HL-60/S4 treated with retinoic acid at 250 ng/mL for 4 days and 3 days (cell line): Measurements from ENCODE around the gene MRPL46.
"Not testable (repeated sequence)": the region's sequence is repeated elsewhere in the genome, so short reads cannot be mapped to it uniquely, and the experiment has no call there.

Source experiments
- in situ Hi-C: fragments of 300-500 bp; cut with MboI; formaldehyde crosslinking; loops from 2 replicates; pipeline ENCODE4 v1.7.0; 2022; ENCODE audit warnings: low sequenced_read_pairs

The MRPL46 gene

GRCh38 chr15:88479169-88479568 is 12.0 kb upstream of the MRPL46 start:
- in situ Hi-C loops: loop anchor here (10.0 kb wide), 1 partner anchor 146 kb away; the partner anchor contains the start of gene AEN

GRCh38 chr15:88477904-88478303 is 10.7 kb upstream of the MRPL46 start:
- in situ Hi-C loops: loop anchor here (10.0 kb wide), 1 partner anchor 147 kb away; the partner anchor contains the start of gene AEN

GRCh38 chr15:88477126-88477525 is 9.9 kb upstream of the MRPL46 start:
- in situ Hi-C loops: loop anchor here (10.0 kb wide), 1 partner anchor 148 kb away; the partner anchor contains the start of gene AEN

- in situ Hi-C loops: loop anchor here (10.0 kb wide), 1 partner anchor 148 kb away; the partner anchor contains the start of gene AEN
Observed at GRCh38 chr15:88476635-88477060, 9.5 kb upstream of the MRPL46 start.

GRCh38 chr15:88473661-88474293 is 6.6 kb upstream of the MRPL46 start:
- in situ Hi-C loops: loop anchor here (10.0 kb wide), 1 partner anchor 151 kb away; the partner anchor contains the start of gene AEN

- in situ Hi-C loops: loop anchor here (10.0 kb wide), 1 partner anchor 153 kb away; the partner anchor contains the start of gene AEN
Observed at GRCh38 chr15:88472225-88472624, 5.0 kb upstream of the MRPL46 start.

GRCh38 chr15:88470625-88471372 is 3.6 kb upstream of the MRPL46 start:
- in situ Hi-C loops: loop anchor here (10.0 kb wide), 1 partner anchor 154 kb away; the partner anchor contains the start of gene AEN

GRCh38 chr15:88469321-88469720 is 2.1 kb upstream of the MRPL46 start:
- in situ Hi-C loops: no loop called here

- in situ Hi-C loops: not testable (repeated sequence)
Observed at GRCh38 chr15:88468721-88469120, 1.5 kb upstream of the MRPL46 start.

GRCh38 chr15:88467935-88468528 is 844 bp upstream of the MRPL46 start:
- in situ Hi-C loops: no loop called here

GRCh38 chr15:88465633-88466224 is 1.5 kb downstream of the MRPL46 start:
- in situ Hi-C loops: no loop called here

- in situ Hi-C loops: no loop called here
Observed at GRCh38 chr15:88463870-88464532, 3.2 kb downstream of the MRPL46 start.

- in situ Hi-C loops: no loop called here
Observed at GRCh38 chr15:88456733-88457132, 10.5 kb downstream of the MRPL46 start.

- in situ Hi-C loops: no loop called here
Observed at GRCh38 chr15:88454867-88455810, 12.0 kb downstream of the MRPL46 start.

GRCh38 chr15:88454236-88454635 is 13.0 kb downstream of the MRPL46 start:
- in situ Hi-C loops: no loop called here

- in situ Hi-C loops: no loop called here
Observed at GRCh38 chr15:88453651-88454050, 13.5 kb downstream of the MRPL46 start.

GRCh38 chr15:88450125-88450798 is 16.9 kb downstream of the MRPL46 start:
- in situ Hi-C loops: no loop called here

- in situ Hi-C loops: no loop called here
Observed at GRCh38 chr15:88449581-88449980, 17.6 kb downstream of the MRPL46 start.

GRCh38 chr15:88448991-88449461 is 18.2 kb downstream of the MRPL46 start:
- in situ Hi-C loops: no loop called here
